Measurements from ENCODE around the gene LIG1.

GRCh38 chr19:48216933-48217332 is 46.8 kb upstream of the LIG1 start:
- TF ChIP-seq POLR2AphosphoS5 (IDR thresholded peaks at IDR 0.05; ENCODE audit: low read depth, low read length) (no peak), SIN3A (IDR thresholded peaks at IDR 0.05; ENCODE audit: borderline replicate concordance, insufficient read depth, low read length) (no peak), TAF1 (IDR thresholded peaks at IDR 0.05; ENCODE audit: borderline replicate concordance, insufficient read depth, low read length) (no peak), REST (IDR thresholded peaks at IDR 0.05; ENCODE audit: insufficient read depth in 1 of 2, low read depth in 2 of 2, low read length in 2 of 2) (no peak), FOXP2 (optimal IDR thresholded peaks at IDR 0.05; ENCODE audit: borderline replicate concordance, extremely low read depth, extremely low read length, insufficient read depth) (no peak)

Measured in PFSK-1 (cell line).